Measurements from ENCODE around the gene P2RY6.

- no peak for TF ChIP-seq EP300 (IDR thresholded peaks at IDR 0.05)
- TF ChIP-seq CTCF (IDR thresholded peaks at IDR 0.05) = no peak
- TF ChIP-seq POLR2A (IDR thresholded peaks at IDR 0.05) = no peak
- TF ChIP-seq POLR2AphosphoS5 (IDR thresholded peaks at IDR 0.05) = no peak
These were observed 22.8 kb upstream of the P2RY6 start for GRCh38 chr11:73249304-73249703.

Measured in stomach (tissue), 4 donors.